PFSK-1 (cell line): ENCODE results near the gene STARD3.

Experiments
- FOXP2 ChIP-seq: optimal IDR thresholded peaks from 2 replicates; pipeline ENCODE3; 2011; ENCODE audit warnings: borderline replicate concordance, control low read depth, inconsistent platforms; ENCODE audit not compliant: insufficient read depth; ENCODE audit errors: extremely low read length, extremely low read depth
- POLR2AphosphoS5 ChIP-seq: IDR thresholded peaks from 2 replicates; pipeline ENCODE4 v1.6.1; 2012; ENCODE audit warnings: low read depth, mild to moderate bottlenecking, control low read depth, low read length, moderate library complexity
- REST ChIP-seq, 2 experiments: IDR thresholded peaks; 2 replicates each; pipeline versions ENCODE4 v1.6.1 to v1.8.0; 2011 to 2012; ENCODE audit warnings: low read depth in 2 of 2, low read length in 2 of 2, control low read depth in 1 of 2, inconsistent platforms in 1 of 2, mild to moderate bottlenecking in 1 of 2, moderate library complexity in 1 of 2; ENCODE audit not compliant: insufficient read depth in 1 of 2
- SIN3A ChIP-seq: IDR thresholded peaks from 2 replicates; pipeline ENCODE4 v1.6.1; 2012; ENCODE audit warnings: mild to moderate bottlenecking, low read length, moderate library complexity, borderline replicate concordance; ENCODE audit not compliant: insufficient read depth
- TAF1 ChIP-seq: IDR thresholded peaks from 2 replicates; pipeline ENCODE4 v1.6.1; 2012; ENCODE audit warnings: low read length, control low read depth, borderline replicate concordance; ENCODE audit not compliant: insufficient read depth

Gene STARD3

GRCh38 chr17:39595928-39596510 lies 40.9 kb upstream of the STARD3 start:
- TF ChIP-seq TAF1 (no peak), FOXP2 (no peak), SIN3A (no peak), POLR2AphosphoS5 (no peak)

GRCh38 chr17:39596543-39597267 lies 40.2 kb upstream of the STARD3 start:
- TF ChIP-seq FOXP2 (no peak), POLR2AphosphoS5 (no peak), SIN3A (no peak), TAF1 (no peak), REST (IDR thresholded peaks at IDR 0.05; ENCODE audit: insufficient read depth in 1 of 2, low read depth in 2 of 2, low read length in 2 of 2) (no peak)

GRCh38 chr17:39597372-39598046 lies 39.4 kb upstream of the STARD3 start:
- no peak for TF ChIP-seq POLR2AphosphoS5
- no peak for TF ChIP-seq FOXP2
- no peak for TF ChIP-seq SIN3A
- TF ChIP-seq TAF1: no peak
- TF ChIP-seq REST (IDR thresholded peaks at IDR 0.05; ENCODE audit: insufficient read depth in 1 of 2, low read depth in 2 of 2, low read length in 2 of 2): no peak

GRCh38 chr17:39598047-39598481 lies 38.9 kb upstream of the STARD3 start:
- no peak for TF ChIP-seq TAF1
- TF ChIP-seq SIN3A: no peak
- TF ChIP-seq REST (IDR thresholded peaks at IDR 0.05; ENCODE audit: insufficient read depth in 1 of 2, low read depth in 2 of 2, low read length in 2 of 2): no peak
- TF ChIP-seq FOXP2: no peak
- TF ChIP-seq POLR2AphosphoS5: no peak

- TF ChIP-seq TAF1 (no peak), SIN3A (no peak), REST (IDR thresholded peaks at IDR 0.05; ENCODE audit: insufficient read depth in 1 of 2, low read depth in 2 of 2, low read length in 2 of 2) (no peak), POLR2AphosphoS5 (no peak), FOXP2 (no peak)
Measured at GRCh38 chr17:39598630-39599003, 38.3 kb upstream of the STARD3 start.
